ENCODE measurements around the gene CFAP61.
A peak's percentile ranks its signal among the peaks of the same experiment; 100 is the strongest.
"Not testable (repeated sequence)": the region's sequence is repeated elsewhere in the genome, so short reads cannot be mapped to it uniquely, and the experiment has no call there.

CFAP61 gene

DNA sequence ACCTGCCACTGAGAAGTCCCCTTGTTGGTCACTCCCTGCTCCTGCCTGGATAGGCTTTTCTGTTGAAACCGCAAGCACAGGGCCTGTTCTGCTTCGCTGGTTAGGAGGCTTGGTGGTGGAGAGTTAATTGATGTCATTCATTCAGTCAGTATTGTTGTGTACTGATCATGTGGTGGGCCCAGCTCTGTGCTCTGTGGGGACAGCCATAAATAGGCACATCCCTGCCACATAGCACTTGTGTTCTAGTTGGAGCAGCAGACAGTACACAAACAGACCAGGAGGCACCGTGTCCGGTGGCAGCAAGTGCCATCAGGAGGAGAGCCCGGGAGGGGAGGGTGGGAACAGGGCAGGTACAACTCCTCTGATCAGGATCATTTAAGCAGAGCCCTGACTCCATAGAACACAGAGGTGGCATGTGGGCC lies 160.4 kb downstream of the CFAP61 start:
- no peak for DNase-seq

- DNase-seq: no peak
Observed at GRCh38 chr20:20213526-20214121, 161.3 kb downstream of the CFAP61 start.

DNA sequence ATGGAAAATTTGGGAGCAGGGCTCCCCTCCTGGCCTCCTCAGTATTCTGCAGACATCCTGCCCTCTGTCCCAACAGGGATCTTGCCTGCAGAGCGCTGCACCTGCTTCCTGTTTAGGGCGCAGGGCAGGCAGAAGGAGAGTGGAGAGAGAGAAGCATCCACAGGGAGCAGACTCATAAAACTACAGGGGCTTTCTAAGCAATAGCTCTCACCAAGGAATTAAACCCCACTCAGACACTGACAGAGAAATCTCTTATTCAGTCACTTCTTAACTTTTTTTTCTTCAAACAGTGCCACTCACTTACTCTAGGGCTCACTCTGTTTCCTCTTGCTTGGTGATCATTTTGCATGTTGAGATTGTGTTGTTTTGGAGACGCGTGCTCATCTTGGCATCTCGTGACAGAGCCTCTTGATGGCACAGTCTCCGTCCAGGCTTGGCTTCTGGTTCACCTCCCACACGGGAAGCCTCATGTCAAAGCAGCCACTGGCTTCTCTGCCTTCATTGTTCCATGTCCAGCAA lies 162.5 kb downstream of the CFAP61 start:
- DNase-seq: no peak

DNA sequence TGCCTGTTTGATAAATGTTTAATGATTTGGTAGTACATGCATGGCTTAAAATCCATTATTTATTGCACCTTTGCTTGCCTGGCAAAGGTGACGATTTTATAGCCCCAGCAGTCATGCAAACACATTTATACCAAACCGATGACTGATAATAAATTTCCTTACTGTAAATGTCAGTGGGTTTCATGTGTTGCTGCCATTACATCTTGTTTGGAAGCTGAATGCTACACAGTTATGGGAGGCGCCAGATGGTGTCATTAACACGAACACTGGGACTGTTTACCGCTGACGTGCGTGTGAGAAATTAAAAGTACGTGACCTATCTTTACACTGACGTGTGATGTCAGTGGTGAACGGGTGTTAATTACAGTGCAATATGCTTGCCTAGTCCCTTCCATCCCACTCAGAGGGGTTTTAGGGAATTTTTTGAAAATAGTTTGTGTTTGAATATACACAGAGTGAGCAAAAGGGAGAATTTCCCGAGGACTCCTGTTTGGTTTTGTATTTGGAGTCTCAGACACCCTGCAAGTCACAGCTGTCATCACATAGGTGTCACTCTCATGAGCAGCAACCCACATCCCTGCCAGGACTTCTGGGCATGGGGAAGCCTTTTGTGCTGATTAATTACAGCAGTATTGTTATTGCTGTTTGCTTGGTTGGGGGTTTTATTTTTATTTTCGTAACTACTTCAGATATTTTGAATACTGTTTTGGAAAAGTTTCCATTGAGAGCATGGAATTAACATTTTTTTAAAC lies 163.8 kb downstream of the CFAP61 start:
- DNase-seq: peak in 1 of 3 donors; percentile 20

GRCh38 chr20:20216941-20217340 lies 164.6 kb downstream of the CFAP61 start:
- DNase-seq: no peak

DNA sequence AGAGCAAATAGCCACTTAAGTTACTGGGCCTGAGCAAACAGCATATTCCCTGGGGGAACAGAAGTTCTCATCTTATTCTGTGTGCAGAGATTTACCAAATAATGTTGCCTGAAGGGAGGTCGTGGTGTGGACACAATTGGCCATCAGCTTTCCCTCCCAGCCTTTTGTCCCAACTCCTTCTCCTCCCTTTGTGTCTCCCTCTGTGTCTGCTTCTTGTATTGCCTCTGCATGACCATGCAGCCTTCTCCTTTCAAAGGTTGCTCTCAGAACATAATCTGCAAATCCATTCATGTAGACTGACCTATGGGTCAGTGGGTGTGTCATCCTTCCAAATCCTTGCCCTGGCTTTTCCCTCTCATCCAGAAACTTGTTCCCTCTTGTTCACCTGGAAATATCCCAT lies 165.3 kb downstream of the CFAP61 start:
- DNase-seq: no peak

DNA sequence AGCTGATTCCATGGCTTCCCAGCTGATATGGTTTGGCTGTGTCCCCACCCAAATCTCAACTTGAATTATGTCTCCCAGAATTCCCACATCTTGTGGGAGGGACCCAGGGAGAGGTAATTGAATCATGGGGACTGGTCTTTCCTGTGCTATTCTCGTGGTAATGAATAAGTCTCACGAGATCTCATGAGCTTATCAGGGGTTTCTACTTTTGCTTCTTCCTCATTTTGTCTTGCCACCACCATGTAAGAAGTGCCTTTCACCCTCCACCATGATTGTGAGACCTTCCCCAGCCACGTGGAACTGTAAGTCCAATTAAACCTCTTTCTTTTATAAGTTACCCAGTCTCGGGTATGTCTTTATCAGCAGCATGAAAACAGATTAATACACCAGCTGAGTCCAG lies 165.8 kb downstream of the CFAP61 start:
- not testable (repeated sequence) for DNase-seq

- DNase-seq: no peak
Observed at GRCh38 chr20:20219016-20219415, 166.7 kb downstream of the CFAP61 start.

- DNase-seq: no peak
Observed at GRCh38 chr20:20220134-20220533, 167.8 kb downstream of the CFAP61 start.

- DNase-seq: no peak
Observed at GRCh38 chr20:20223981-20224380, 171.6 kb downstream of the CFAP61 start.

GRCh38 chr20:20224806-20225205 lies 172.5 kb downstream of the CFAP61 start:
- DNase-seq: no peak

DNA sequence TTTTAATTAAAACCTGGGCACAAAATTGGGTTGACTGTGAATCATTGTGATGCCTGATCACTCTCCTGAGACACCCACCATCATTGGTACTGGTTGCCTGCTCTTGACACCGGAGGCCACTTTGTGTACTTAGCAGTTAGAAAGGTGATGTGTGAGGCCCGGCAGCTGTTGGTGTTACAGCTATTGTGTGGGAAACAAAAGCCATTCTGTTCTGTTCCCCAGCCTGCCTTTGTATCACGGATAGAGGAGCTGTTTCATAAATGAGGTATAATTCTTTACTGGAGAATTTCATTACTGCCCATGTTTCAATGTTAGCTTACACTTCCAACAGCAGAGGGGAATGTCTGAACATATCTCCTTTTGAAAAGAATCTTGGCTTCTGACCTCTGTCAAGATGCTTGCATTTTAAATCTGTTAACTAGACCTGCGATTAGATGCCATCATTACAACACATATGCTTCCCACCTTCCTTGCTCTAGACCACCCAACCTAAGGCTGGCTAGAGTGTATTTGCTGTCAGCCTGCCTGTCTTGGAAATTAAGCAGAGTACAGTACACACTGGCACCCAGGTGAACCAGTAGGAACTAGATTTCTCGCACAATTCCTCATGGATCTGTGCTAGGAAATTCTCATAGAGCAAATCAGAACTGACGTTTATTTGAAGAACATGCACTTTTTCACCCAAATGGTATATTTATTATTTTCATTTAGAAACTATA lies 173.2 kb downstream of the CFAP61 start:
- DNase-seq: no peak

GRCh38 chr20:20226554-20226953 lies 174.2 kb downstream of the CFAP61 start:
- no peak for DNase-seq

- no peak for DNase-seq
Observed at GRCh38 chr20:20227013-20227571, 174.8 kb downstream of the CFAP61 start.

DNA sequence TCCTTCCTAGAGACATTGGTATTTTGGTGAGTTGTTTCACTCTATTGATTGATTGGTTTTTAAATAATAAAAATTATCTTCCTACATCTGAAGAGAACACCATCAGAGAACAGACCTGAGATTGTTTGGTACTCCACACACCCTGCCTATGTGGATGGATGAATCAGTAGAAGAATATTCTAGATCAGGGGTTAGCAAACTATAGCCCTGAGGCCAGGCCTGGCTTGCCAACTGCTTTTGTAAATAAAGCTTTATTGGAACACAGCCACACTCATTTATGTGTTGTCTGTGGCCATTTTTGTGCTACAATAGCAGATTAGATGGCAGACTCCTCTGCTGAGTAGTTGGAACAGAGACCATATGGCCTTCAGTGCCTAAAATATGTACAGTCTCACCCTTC lies 176.0 kb downstream of the CFAP61 start:
- no peak for DNase-seq

- DNase-seq: peak in 1 of 3 donors; percentile 23
Observed at GRCh38 chr20:20229595-20229994, 177.3 kb downstream of the CFAP61 start.

DNA sequence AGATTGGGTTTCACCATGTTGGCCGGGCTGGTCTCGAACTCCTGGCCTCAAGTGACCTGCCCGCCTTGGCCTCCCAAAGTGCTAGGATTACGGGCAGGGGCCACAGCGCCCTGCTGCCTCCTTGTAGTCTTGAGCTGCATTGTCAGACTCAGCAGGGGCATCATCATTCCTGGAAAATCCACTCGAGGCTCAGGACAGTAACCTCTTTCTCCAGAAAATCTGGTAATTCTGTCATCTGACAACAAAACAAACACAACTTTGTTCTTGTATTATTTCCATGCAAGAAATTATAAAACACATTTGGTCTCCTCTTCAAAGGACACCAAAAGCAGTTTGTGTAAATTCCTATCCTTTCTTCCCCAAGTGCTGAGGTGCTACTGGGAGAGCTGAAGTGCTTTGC lies 178.4 kb downstream of the CFAP61 start:
- DNase-seq: no peak

DNA sequence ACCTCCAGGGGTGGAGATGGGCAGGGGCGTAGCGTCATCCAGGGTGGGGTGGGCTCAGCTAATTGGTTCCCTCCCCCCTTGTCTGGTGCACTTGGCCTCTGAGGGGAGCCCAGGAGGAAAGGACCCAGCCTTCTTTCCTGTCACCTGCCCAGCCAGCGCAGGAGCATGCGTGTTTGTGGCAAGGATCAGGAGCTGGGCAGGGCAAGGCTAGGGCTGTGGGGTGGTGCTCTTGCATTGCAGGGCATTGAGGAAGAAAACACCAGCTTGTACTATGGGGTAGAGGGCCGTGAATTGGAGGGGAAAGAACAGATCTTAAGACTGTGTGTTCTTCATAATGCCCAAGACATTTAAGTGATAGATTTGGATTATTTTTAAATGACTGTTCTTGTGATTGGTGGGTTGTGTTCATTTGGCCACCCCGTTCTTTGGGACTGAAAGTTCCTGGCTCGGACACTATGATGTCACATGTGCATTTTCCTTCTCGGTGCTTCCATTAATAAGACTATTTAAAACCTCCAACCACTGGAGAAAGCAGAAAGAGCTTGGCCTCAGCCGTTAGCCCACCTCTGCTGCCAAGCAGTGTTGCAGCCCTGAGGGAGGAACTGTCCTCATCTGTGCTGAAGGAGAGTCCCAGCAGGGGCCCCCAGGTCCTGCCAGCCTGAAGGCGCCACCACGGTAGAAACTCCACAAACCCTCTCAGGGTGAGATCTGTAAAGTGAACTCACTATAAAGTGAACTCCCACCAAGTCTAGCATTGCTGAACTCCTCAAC lies 179.4 kb downstream of the CFAP61 start:
- no peak for DNase-seq

DNA sequence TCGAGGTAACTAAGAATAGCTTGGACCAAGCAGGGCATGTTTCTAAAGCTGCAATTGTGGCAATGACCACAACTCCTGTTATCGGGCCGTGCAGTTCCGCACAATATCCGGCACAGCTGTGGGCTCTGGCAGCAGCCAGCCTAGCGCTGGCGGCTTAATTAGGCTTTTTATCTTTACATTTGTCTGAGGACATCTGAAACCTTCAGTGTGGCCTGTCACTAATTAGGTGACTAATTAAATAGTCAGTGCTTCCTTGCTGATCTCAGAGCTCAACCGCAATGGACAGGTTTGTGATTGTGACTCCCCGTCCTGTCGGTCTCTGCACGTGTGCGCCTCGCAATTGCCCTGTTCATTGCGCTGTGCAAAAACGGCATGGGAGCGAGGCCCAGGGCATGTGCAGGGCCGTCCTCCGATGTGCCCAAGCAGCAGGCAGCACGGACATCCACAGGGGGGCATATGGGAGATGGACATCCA lies 180.7 kb downstream of the CFAP61 start:
- DNase-seq: no peak

GRCh38 chr20:20235681-20236080 lies 183.3 kb downstream of the CFAP61 start:
- DNase-seq: no peak

GRCh38 chr20:20237093-20237959 lies 185.0 kb downstream of the CFAP61 start:
- DNase-seq: peak; percentile 68 to 77 (median 73)
